K562 (cell line): Measurements from ENCODE around the gene C1QA. TPM values are rescaled to one million over a fixed set of nuclear protein-coding genes. Genes with fewer than 3 reads are reported as not detected.

Source experiments
- ATAC-seq: fragments of 200-7000 bp; cut with Tn5 transposase; 3 replicates; pipeline ENCODE4 v1.9.1; 2020; ENCODE audit warnings: moderate library complexity
- BruUV-seq: library from RNA; stranded (reverse); fragments of 400-500 nt; replicated peaks from 2 replicates; lab custom pipeline; 2021; lab: Mats Ljungman, UMichigan
- CTCF ChIA-PET: fragments of 300-600 bp; formaldehyde crosslinking; extraction: SDS; loops from one replicate; lab custom pipeline; 2021; ENCODE audit warnings: low intra/inter-chr PET ratio; lab: Yijun Ruan, JAX
- POLR2A ChIA-PET: fragments of 300-600, 350-650 bp; sonication (Branson Sonifier 250); formaldehyde crosslinking; extraction: SDS; loops from one replicate; lab custom pipeline; 2021; ENCODE audit warnings: antibody characterized with exemption, inconsistent platforms; lab: Yijun Ruan, JAX
- DNase-seq, 4 experiments: peaks; one replicate each; pipeline versions ENCODE4 v3.0.0 to v3.0.0-alpha.2; 2011 to 2018; ENCODE audit warnings: low spot score in 3 of 4, mixed read lengths in 3 of 4; ENCODE audit errors: extremely low read depth in 1 of 4
- FAIRE-seq: peaks from 2 replicates; lab custom pipeline; 2011; peaks lifted over from hg19 to GRCh38; lab: Jason Lieb, UNC
- H2AFZ ChIP-seq: 2 replicates; pipeline ENCODE4 v1.6.0; 2011; ENCODE audit warnings: low read depth, low read length, control low read depth, inconsistent platforms
- H3K27ac ChIP-seq: fragments of 200-600 bp; 3 replicates; pipeline ENCODE4 v1.8.0; 2011; ENCODE audit warnings: low read depth, mild to moderate bottlenecking, control low read depth, inconsistent platforms, low read length, moderate library complexity, mixed read lengths; ENCODE audit errors: extremely low read depth
- H3K27me3 ChIP-seq, 2 experiments: fragments of 300-600 bp in 1 of 2; 2 replicates in 1 of 2; 3 replicates in 1 of 2; pipeline versions ENCODE4 v1.6.0 to v1.8.0; 2011; ENCODE audit warnings: inconsistent platforms in 2 of 2, low read length in 2 of 2, mild to moderate bottlenecking in 1 of 2, mixed read lengths in 1 of 2, moderate library complexity in 1 of 2; ENCODE audit not compliant: control insufficient read depth in 2 of 2, insufficient read depth in 2 of 2
- H3K36me3 ChIP-seq: fragments of 300-600 bp; 3 replicates; pipeline ENCODE4 v1.8.0; 2011; ENCODE audit warnings: mild to moderate bottlenecking, low read length, inconsistent platforms; ENCODE audit not compliant: control insufficient read depth, insufficient read depth
- H3K4me1 ChIP-seq, 2 experiments: fragments of 200-600 bp in 1 of 2; replicated peaks in 1 of 2; 2 replicates in 1 of 2; 3 replicates in 1 of 2; pipeline versions ENCODE4 v1.5.1 to v1.8.0; 2011; ENCODE audit warnings: inconsistent platforms in 2 of 2, low read length in 2 of 2, mild to moderate bottlenecking in 1 of 2, mixed read lengths in 1 of 2, moderate library complexity in 1 of 2; ENCODE audit not compliant: control insufficient read depth in 2 of 2, insufficient read depth in 2 of 2
- H3K4me2 ChIP-seq: 2 replicates; pipeline ENCODE4 v1.6.1; 2011; ENCODE audit warnings: low read length, control low read depth, inconsistent platforms, mixed read lengths; ENCODE audit not compliant: insufficient read depth
- H3K4me3 ChIP-seq: fragments of 200-600 bp; sonication (generic), shearing (Covaris generic); 2 replicates; pipeline ENCODE4 v1.5.1; 2016; ENCODE audit warnings: control low read depth, inconsistent platforms
- H3K79me2 ChIP-seq: fragments of 200-600 bp; 3 replicates; pipeline ENCODE4 v1.8.0; 2011; ENCODE audit warnings: low read length, inconsistent platforms; ENCODE audit not compliant: control insufficient read depth, insufficient read depth
- H3K9ac ChIP-seq, 2 experiments: 2 replicates each; pipeline versions ENCODE4 v1.6.0 to v1.6.1; 2011; ENCODE audit warnings: low read depth in 2 of 2, low read length in 2 of 2, control low read depth in 1 of 2, inconsistent platforms in 1 of 2, mild to moderate bottlenecking in 1 of 2, mixed read lengths in 1 of 2; ENCODE audit not compliant: insufficient read depth in 1 of 2
- H3K9me1 ChIP-seq: one replicate; pipeline ENCODE4 v1.6.0; 2011; ENCODE audit warnings: inconsistent platforms, mild to moderate bottlenecking, low read length, moderate library complexity; ENCODE audit not compliant: control insufficient read depth, insufficient read depth
- H3K9me3 ChIP-seq: replicated peaks from 2 replicates; pipeline ENCODE4 v1.5.1; 2011; ENCODE audit warnings: low read depth, low read length, inconsistent platforms; ENCODE audit not compliant: control insufficient read depth, insufficient read depth
- H4K20me1 ChIP-seq: replicated peaks from 2 replicates; pipeline ENCODE4 v1.6.1; 2011; ENCODE audit warnings: low read length, inconsistent platforms, mixed read lengths; ENCODE audit not compliant: control insufficient read depth, insufficient read depth
- BMI1 ChIP-seq: fragments of 150-350 bp; IDR thresholded peaks from 2 replicates; pipeline ENCODE4 v1.6.1; 2014; ENCODE audit warnings: low read length
- CTBP1 ChIP-seq: fragments of 450-650 bp; IDR thresholded peaks from 2 replicates; pipeline ENCODE4 v1.6.1; 2016; ENCODE audit warnings: borderline replicate concordance
- ELF4 ChIP-seq: fragments of 450-650 bp; formaldehyde crosslinking; IDR thresholded peaks from 2 replicates; pipeline ENCODE4 v1.4.0; 2022; ENCODE audit warnings: missing genetic modification characterization
- HDAC1 ChIP-seq, 2 experiments: fragments of 450-650 bp; IDR thresholded peaks; 2 replicates each; pipeline ENCODE4 v1.6.1; 2016 to 2017; ENCODE audit warnings: inconsistent platforms in 1 of 2, mild to moderate bottlenecking in 1 of 2, moderate library complexity in 1 of 2
- HDAC2 ChIP-seq: fragments of 450-650 bp; IDR thresholded peaks from 2 replicates; pipeline ENCODE4 v1.6.1; 2016; ENCODE audit warnings: mild to moderate bottlenecking
- IFI16 ChIP-seq: fragments of 250-450 bp; sonication (Bioruptor Pico); IDR thresholded peaks from 2 replicates; pipeline ENCODE4 v2.1.2; 2022; ENCODE audit warnings: mild to moderate bottlenecking, inconsistent platforms
- KDM1A ChIP-seq, 2 experiments: fragments of 450-650 bp; IDR thresholded peaks; 2 replicates each; pipeline ENCODE4 v1.6.1; 2016; ENCODE audit warnings: mild to moderate bottlenecking in 2 of 2
- NCOA2 ChIP-seq, 2 experiments: fragments of 450-650 bp; IDR thresholded peaks; 2 replicates each; pipeline ENCODE4 v1.6.1; 2018; ENCODE audit warnings: mild to moderate bottlenecking in 2 of 2, moderate library complexity in 1 of 2; ENCODE audit not compliant: partially characterized antibody in 2 of 2
- NKRF ChIP-seq: fragments of 450-650 bp; IDR thresholded peaks from 2 replicates; pipeline ENCODE4 v1.6.1; 2016; ENCODE audit warnings: borderline replicate concordance
- PHF21A ChIP-seq: fragments of 450-650 bp; IDR thresholded peaks from 2 replicates; pipeline ENCODE4 v1.6.1; 2017; ENCODE audit warnings: low read depth, borderline replicate concordance
- RAD51 ChIP-seq: fragments of 450-650 bp; IDR thresholded peaks from 2 replicates; pipeline ENCODE4 v1.7.1; 2016; ENCODE audit warnings: low read depth, mild to moderate bottlenecking, borderline replicate concordance
- ZBED1 ChIP-seq: IDR thresholded peaks from 2 replicates; pipeline ENCODE4 v1.6.1; 2014
- ZNF3 ChIP-seq: fragments of 250-450 bp; sonication (Bioruptor Pico); IDR thresholded peaks from 2 replicates; pipeline ENCODE4 v1.5.0; 2021; ENCODE audit warnings: mild to moderate bottlenecking, moderate library complexity
- ZZZ3 ChIP-seq: fragments of 450-650 bp; IDR thresholded peaks from 2 replicates; pipeline ENCODE4 v1.6.1; 2016; ENCODE audit warnings: antibody characterized with exemption, mild to moderate bottlenecking, moderate library complexity
- WGBS: fragments of 100-300 bp; shearing (Covaris generic); methylation state at CpG from one replicate; pipeline ENCODE4 v1.1.6; 2016; ENCODE audit warnings: low coverage, mixed read lengths; ENCODE audit not compliant: insufficient coverage; ENCODE audit errors: missing lambda C conversion rate; 5-methylcytosine and 5-hydroxymethylcytosine counted together
- in situ Hi-C: fragments of 300-500 bp; cut with MboI; formaldehyde crosslinking; loops from 4 replicates; pipeline ENCODE4 v1.15.0; 2018; ENCODE audit warnings: inconsistent platforms, mixed read lengths
- intact Hi-C: fragments of 100-400 bp; cut with micrococcal nuclease; formaldehyde crosslinking; loops from 2 replicates; pipeline ENCODE4 v1.14.2; 2022
- polyA plus RNA-seq, 8 experiments: library from polyadenylated mRNA; depleted of rRNA in 4 of 8; stranded (reverse) in 5 of 8; unstranded in 3 of 8; fragments of >200 nt; fragmentation: Nextera tagmentation in 2 of 8; fragmentation: Illumina TruSeq in 1 of 8; extraction: Ambion mirVana in 2 of 8; extraction: Trizol in 1 of 8; gene quantifications; 2 replicates each; pipeline versions ENCODE4 v1.2.1 to v1.2.3, GENCODE V29; 2011 to 2014; ENCODE audit warnings: inconsistent platforms in 1 of 8, missing spikeins in 1 of 8
- total RNA-seq, 7 experiments: library from RNA; depleted of rRNA in 6 of 7; stranded (reverse); fragments of >200 nt in 6 of 7; fragmentation: Illumina TruSeq in 2 of 7; extraction: Trizol in 2 of 7; gene quantifications; 2 replicates each; pipeline versions ENCODE4 v1.2.1 to v1.2.3, GENCODE V29; 2011 to 2021; ENCODE audit warnings: low replicate concordance in 1 of 7
- TF ChIP-seq, protein P1 (sequence below): fragments of 450-650 bp; IDR thresholded peaks from 2 replicates; pipeline ENCODE4 v1.6.1; 2016
- TF ChIP-seq, protein P2 (sequence below): fragments of 450-650 bp; formaldehyde crosslinking; IDR thresholded peaks from 2 replicates; pipeline ENCODE4 v1.4.0; 2020; ENCODE audit warnings: mild to moderate bottlenecking, mixed read lengths
- TF ChIP-seq, protein P3 (sequence below): sonication (generic); formaldehyde crosslinking; IDR thresholded peaks from 2 replicates; pipeline ENCODE4 v1.5.0; 2020; ENCODE audit warnings: missing genetic modification reagents

C1QA gene
- total and polyA plus RNA-seq, 9 of the 15 experiments (the other 6 are each of a cell fraction or from before 2014, with no cell fraction given): 0.71 TPM; not detected in 8

DNA sequence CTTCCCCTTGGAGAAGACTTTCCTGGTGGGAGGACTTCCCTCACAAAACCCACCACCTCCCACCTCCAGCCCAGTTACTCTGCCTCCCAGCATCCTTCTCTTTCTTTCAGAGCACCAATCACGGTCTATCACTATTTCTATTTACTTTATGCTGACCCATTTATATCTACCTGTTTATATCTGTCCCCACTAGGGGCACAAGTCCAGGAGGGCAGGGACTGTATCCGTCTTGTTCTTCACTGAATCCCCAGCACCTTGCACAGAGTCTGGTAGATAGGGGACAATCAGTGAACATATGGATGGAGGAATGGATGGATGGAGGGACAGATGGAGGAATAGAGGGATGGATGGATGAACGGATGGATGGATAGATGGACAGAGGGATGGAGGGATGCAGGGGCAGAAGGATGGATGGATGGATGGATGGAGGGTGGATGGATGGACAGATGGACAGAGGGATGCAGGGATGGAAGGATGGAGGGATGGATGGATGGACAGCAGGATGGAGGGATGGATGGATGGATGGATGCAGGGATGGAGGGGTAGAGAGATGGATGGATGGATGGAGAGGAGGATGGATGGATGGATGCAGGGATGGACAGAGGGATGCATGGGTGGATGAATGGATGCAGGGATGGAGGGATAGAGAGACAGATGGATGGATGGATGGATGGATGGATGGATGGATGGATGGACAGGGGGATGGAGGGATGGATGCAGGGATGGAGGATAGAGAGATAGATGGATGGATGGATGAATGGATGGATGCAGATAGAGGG, 22.1 kb downstream of the C1QA start (continued):
- TF ChIP-seq ELF4 (peak; percentile 46; the same call in 1 of the 2 replicates), ZZZ3 (no peak), BMI1 (no peak), KDM1A (IDR thresholded peaks at IDR 0.05) (peak; percentile 75 to 79; a peak in 3 of 4 replicates), IFI16 (CRISPR knock-in tag) (no peak), PHF21A (no peak), HDAC1 (IDR thresholded peaks at IDR 0.05) (peak in 1 of 2 experiments; percentile 81; a peak in 2 of 4 replicates), ZNF3 (no peak), CTBP1 (peak; percentile 82)
- TF ChIP-seq, protein P1, sequence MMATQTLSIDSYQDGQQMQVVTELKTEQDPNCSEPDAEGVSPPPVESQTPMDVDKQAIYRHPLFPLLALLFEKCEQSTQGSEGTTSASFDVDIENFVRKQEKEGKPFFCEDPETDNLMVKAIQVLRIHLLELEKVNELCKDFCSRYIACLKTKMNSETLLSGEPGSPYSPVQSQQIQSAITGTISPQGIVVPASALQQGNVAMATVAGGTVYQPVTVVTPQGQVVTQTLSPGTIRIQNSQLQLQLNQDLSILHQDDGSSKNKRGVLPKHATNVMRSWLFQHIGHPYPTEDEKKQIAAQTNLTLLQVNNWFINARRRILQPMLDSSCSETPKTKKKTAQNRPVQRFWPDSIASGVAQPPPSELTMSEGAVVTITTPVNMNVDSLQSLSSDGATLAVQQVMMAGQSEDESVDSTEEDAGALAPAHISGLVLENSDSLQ: no peak

GRCh38 chr1:22660716-22661241, 24.4 kb downstream of the C1QA start:
- Histone ChIP-seq H3K9ac (no peak overlapping the region), H4K20me1 (peaks cover 6% of the 10 kb centered on the region), H3K9me3 (no peaks in the 10 kb centered on the region), H3K27me3 (peaks cover 3 to 31% of the 10 kb centered on the region in 2 experiments; a peak in 4 of 5 replicates), H3K9me1 (no peaks in the 10 kb centered on the region), H2AFZ (no peak overlapping the region), H3K79me2 (no peaks in the 10 kb centered on the region), H3K36me3 (no peaks in the 10 kb centered on the region), H3K4me1 (peaks cover 0 to 4% of the 10 kb centered on the region in 2 experiments; a peak in 1 of 5 replicates), H3K4me3 (no peak overlapping the region), H3K4me2 (no peak overlapping the region), H3K27ac (no peak overlapping the region)
- in situ Hi-C loops: no loop called here
- DNase-seq (no peak), FAIRE-seq (no peak), ATAC-seq (no peak)
- ChIA-PET POLR2A (no interaction called here), CTCF (no interaction called here)
- intact Hi-C loops: no loop called here
- BruUV-seq: no TSS peak
- 1% methylated on average over 18 of the region's 19 CpGs for WGBS
- TF ChIP-seq HDAC2 (no peak), RAD51 (peak; percentile 59; the same call in 1 of the 2 replicates), NCOA2 (IDR thresholded peaks at IDR 0.05; ENCODE audit: partially characterized antibody in 2 of 2) (no peak), NKRF (no peak), ZBED1 (no peak)
- TF ChIP-seq, protein P2, sequence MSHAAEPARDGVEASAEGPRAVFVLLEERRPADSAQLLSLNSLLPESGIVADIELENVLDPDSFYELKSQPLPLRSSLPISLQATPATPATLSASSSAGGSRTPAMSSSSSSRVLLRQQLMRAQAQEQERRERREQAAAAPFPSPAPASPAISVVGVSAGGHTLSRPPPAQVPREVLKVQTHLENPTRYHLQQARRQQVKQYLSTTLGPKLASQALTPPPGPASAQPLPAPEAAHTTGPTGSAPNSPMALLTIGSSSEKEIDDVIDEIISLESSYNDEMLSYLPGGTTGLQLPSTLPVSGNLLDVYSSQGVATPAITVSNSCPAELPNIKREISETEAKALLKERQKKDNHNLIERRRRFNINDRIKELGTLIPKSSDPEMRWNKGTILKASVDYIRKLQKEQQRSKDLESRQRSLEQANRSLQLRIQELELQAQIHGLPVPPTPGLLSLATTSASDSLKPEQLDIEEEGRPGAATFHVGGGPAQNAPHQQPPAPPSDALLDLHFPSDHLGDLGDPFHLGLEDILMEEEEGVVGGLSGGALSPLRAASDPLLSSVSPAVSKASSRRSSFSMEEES (CRISPR knock-in tag): peak; percentile 52; the same call in 1 of the 2 replicates
- TF ChIP-seq, protein P3, sequence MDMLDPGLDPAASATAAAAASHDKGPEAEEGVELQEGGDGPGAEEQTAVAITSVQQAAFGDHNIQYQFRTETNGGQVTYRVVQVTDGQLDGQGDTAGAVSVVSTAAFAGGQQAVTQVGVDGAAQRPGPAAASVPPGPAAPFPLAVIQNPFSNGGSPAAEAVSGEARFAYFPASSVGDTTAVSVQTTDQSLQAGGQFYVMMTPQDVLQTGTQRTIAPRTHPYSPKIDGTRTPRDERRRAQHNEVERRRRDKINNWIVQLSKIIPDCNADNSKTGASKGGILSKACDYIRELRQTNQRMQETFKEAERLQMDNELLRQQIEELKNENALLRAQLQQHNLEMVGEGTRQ (CRISPR knock-in tag): peak; percentile 7; the same call in 1 of the 2 replicates
